Natural killer cell (primary cell): ENCODE measurements around the gene USP11. TPM values are rescaled to one million over a fixed set of nuclear protein-coding genes. Genes with fewer than 3 reads are reported as not detected.

Experiments
- ATAC-seq, 3 donors: fragments of 150-1000 bp in 2 of 3; fragments of 200-7000 bp in 1 of 3; cut with Tn5 transposase; 1 replicate in 1 of 3; 2 replicates in 2 of 3; pipeline ENCODE4 v1.10.0; 2021; ENCODE audit warnings: mild to moderate bottlenecking in 2 of 3, moderate library complexity in 2 of 3
- DNase-seq, 2 donors: peaks; one replicate each; pipeline versions ENCODE4 v3.0.0 to v3.0.0-alpha.2; 2013 to 2021; ENCODE audit warnings: mixed read lengths in 1 of 2
- H3K27ac ChIP-seq: one replicate; pipeline ENCODE4 v1.5.1; 2013; ENCODE audit warnings: mild to moderate bottlenecking, low read length
- H3K27me3 ChIP-seq: one replicate; pipeline ENCODE4 v1.6.1; 2013; ENCODE audit warnings: low read length; ENCODE audit not compliant: control insufficient read depth, insufficient read depth
- H3K36me3 ChIP-seq: one replicate; pipeline ENCODE4 v1.6.1; 2013; ENCODE audit warnings: low read length; ENCODE audit not compliant: control insufficient read depth, insufficient read depth
- H3K4me1 ChIP-seq: one replicate; pipeline ENCODE4 v1.6.1; 2013; ENCODE audit warnings: low read length; ENCODE audit not compliant: control insufficient read depth, insufficient read depth
- H3K4me3 ChIP-seq: one replicate; pipeline ENCODE4 v1.5.1; 2013; ENCODE audit warnings: low read length
- H3K9me3 ChIP-seq: one replicate; pipeline ENCODE4 v1.6.1; 2013; ENCODE audit warnings: low read length; ENCODE audit not compliant: control insufficient read depth, insufficient read depth
- H3K27ac Mint-ChIP-seq, 2 donors: one replicate each; pipeline ENCODE4 v1.8.0; 2022; ENCODE audit warnings: mild to moderate bottlenecking in 2 of 2, mixed read lengths in 2 of 2, moderate library complexity in 1 of 2
- H3K27me3 Mint-ChIP-seq, 2 donors: one replicate each; pipeline ENCODE4 v1.8.0; 2022; ENCODE audit warnings: low read depth in 2 of 2, mixed read lengths in 2 of 2
- H3K36me3 Mint-ChIP-seq: one replicate; pipeline ENCODE4 v1.8.0; 2022; ENCODE audit warnings: mixed read lengths
- H3K4me1 Mint-ChIP-seq, 2 donors: one replicate each; pipeline ENCODE4 v1.8.0; 2022; ENCODE audit warnings: mixed read lengths in 2 of 2
- H3K4me3 Mint-ChIP-seq: one replicate; pipeline ENCODE4 v1.8.0; 2022; ENCODE audit warnings: mild to moderate bottlenecking, moderate library complexity, mixed read lengths
- H3K9me3 Mint-ChIP-seq, 2 donors: one replicate each; pipeline ENCODE4 v1.8.0; 2022; ENCODE audit warnings: mixed read lengths in 2 of 2
- CTCF ChIP-seq: fragments of 200-600 bp; IDR thresholded peaks from one replicate; pipeline ENCODE4 v1.8.0; 2022; ENCODE audit warnings: antibody characterized with exemption
- WGBS: methylation state at CpG from one replicate; pipeline ENCODE4 v1.1.7; 2013; ENCODE audit warnings: missing lambda C conversion rate; ENCODE audit not compliant: insufficient coverage; 5-methylcytosine and 5-hydroxymethylcytosine counted together
- intact Hi-C: fragments of 100-400 bp; cut with micrococcal nuclease; formaldehyde crosslinking; loops from one replicate; pipeline ENCODE4 v1.14.2; 2022
- total RNA-seq, 4 donors: library from RNA; stranded (reverse); fragments of 120-200 nt in 1 of 4; gene quantifications; one replicate each; pipeline versions ENCODE4 v1.2.3 to v1.2.4, GENCODE V29; 2013 to 2022

The USP11 gene
- total RNA-seq, 3 donors from 2014 or later (not counting 1 experiment from before 2014, with no cell fraction given) = 107 to 131 (median 108) TPM

- DNase-seq = no peak
- no peaks in the 10 kb centered on the region for H3K4me1 Mint-ChIP-seq
- intact Hi-C loops = no loop called here
- no peaks in the 10 kb centered on the region for H3K27me3 Mint-ChIP-seq
- no peaks in the 10 kb centered on the region for H3K9me3 Mint-ChIP-seq
- no peak for TF ChIP-seq CTCF
- no peak overlapping the region for H3K27ac Mint-ChIP-seq
- WGBS = 87% methylated on average over 22 of the region's 23 CpGs
- ATAC-seq = no peak
- Histone ChIP-seq H3K4me1 (no peaks in the 10 kb centered on the region), H3K9me3 (no peaks in the 10 kb centered on the region), H3K27me3 (no peaks in the 10 kb centered on the region), H3K4me3 (no peak overlapping the region), H3K36me3 (peaks cover 31% of the 10 kb centered on the region), H3K27ac (no peak overlapping the region)
- H3K36me3 Mint-ChIP-seq = no peaks in the 10 kb centered on the region
- H3K4me3 Mint-ChIP-seq = no peak overlapping the region
Measured at GRCh38 chrX:47247206-47247998, 14.6 kb downstream of the USP11 start.

DNA sequence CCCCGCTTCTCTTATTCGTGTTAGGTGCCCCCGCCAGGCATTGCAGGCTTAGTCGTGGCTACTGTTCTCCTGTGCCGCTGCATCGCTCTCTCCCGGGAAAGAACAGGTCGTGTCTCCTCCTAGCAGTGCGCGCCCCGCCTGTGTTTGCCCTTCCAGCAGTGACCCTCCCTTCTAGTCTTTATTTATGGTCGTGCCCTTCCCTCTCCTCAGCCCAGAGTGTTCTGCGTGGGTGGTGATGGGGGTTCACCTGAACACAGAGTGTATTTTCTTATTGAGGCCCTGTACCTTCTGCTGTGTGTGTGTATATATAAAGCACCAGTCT, 15.2 kb downstream of the USP11 start:
- H3K27me3 ChIP-seq = no peaks in the 10 kb centered on the region
- no peaks in the 10 kb centered on the region for H3K4me1 Mint-ChIP-seq
- H3K4me1 ChIP-seq = no peaks in the 10 kb centered on the region
- no peak overlapping the region for H3K4me3 ChIP-seq
- ATAC-seq = no peak
- H3K27me3 Mint-ChIP-seq = no peaks in the 10 kb centered on the region
- no peaks in the 10 kb centered on the region for H3K36me3 Mint-ChIP-seq
- no peak for TF ChIP-seq CTCF
- intact Hi-C loops = no loop called here
- H3K27ac Mint-ChIP-seq = no peak overlapping the region
- no peak overlapping the region for H3K4me3 Mint-ChIP-seq
- WGBS = 93% methylated on average over 8 of the region's 13 CpGs
- H3K9me3 ChIP-seq = no peaks in the 10 kb centered on the region
- no peaks in the 10 kb centered on the region for H3K9me3 Mint-ChIP-seq
- no peak for DNase-seq
- H3K36me3 ChIP-seq = peaks cover 28% of the 10 kb centered on the region
- H3K27ac ChIP-seq = no peak overlapping the region

DNA sequence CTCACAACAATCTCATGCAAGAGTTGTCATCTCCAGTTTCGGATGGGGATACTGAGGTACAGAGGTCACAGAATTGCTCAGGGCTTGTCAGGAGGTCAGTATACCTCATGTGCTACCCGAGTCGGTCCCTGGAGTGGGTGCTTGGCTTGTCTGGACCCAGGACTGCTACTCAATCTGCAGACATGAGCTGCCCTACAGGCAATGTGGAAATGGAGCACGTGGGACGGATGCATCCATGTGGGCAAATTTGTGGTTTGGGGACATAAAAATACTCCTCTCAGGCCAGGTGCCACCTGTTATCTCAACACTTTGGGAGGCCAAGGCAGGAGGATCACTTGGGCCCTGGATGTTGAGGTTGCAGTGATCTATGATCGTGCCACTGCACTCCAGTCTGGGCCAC, 15.8 kb downstream of the USP11 start:
- intact Hi-C loops = no loop called here
- WGBS = 100% methylated on average over 3 of the region's 6 CpGs

More for the DNA sequence above, 15.8 kb downstream of the USP11 start:
- no peaks in the 10 kb centered on the region for H3K9me3 ChIP-seq
- H3K27ac Mint-ChIP-seq = no peak overlapping the region
- H3K27me3 Mint-ChIP-seq = no peaks in the 10 kb centered on the region
- ATAC-seq (no peak), DNase-seq (no peak)
- H3K27me3 ChIP-seq = no peaks in the 10 kb centered on the region
- no peak overlapping the region for H3K4me3 ChIP-seq
- H3K27ac ChIP-seq = no peak overlapping the region
- H3K36me3 Mint-ChIP-seq = no peaks in the 10 kb centered on the region
- H3K4me1 ChIP-seq = no peaks in the 10 kb centered on the region
- H3K4me3 Mint-ChIP-seq = no peak overlapping the region
- no peaks in the 10 kb centered on the region for H3K9me3 Mint-ChIP-seq
- TF ChIP-seq CTCF = no peak
- H3K36me3 ChIP-seq = peaks cover 25% of the 10 kb centered on the region
- no peaks in the 10 kb centered on the region for H3K4me1 Mint-ChIP-seq
